ENCODE measurements around the gene FYN.

FYN gene

DNA sequence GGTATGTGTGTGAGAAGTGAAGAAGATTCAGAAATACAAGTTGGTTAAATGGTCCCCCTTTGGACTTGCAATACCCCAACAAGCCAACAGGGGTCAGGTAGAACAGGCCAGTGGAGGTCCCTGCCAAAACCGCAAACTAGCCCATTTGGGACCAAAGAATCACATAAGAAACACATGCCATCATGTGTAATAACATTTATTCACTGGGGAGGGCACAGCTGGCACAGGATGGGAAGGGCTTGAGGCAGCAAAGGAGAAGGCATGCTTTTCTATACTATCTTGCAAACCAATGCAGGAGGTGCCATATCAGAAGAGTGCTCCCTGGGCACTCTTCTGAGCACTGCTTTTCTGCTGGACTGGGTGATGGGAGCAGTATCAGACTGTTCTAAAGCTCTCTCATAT, 151.5 kb downstream of the FYN start:
- FAIRE-seq = no peak

DNA sequence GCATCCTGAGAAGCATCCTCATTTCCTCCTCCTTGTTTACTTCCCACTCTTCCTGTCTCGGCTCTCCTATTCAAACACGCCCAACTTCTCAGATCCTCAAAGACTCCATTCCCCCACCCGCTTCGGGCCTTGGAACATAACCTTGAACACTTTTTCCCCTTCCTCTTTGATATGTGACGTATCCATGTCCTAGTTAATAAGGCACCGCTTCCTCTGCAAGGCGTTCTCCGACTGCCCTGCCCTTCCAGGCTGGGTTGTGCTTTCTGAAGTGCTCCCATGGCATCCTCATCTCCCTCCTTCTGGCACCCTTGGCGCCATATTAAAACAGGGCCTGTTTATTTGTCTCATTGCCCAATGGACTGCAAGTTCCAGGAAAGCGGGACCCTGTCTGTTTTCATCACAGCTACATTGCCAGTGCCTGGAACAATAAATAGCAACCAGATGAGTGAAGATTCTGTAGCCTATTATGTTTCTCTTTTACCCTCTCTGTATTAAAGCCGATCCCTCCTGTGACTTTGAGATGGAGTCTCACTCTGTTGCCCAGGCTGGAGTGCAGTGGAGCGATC, 152.2 kb downstream of the FYN start:
- FAIRE-seq = no peak

DNA sequence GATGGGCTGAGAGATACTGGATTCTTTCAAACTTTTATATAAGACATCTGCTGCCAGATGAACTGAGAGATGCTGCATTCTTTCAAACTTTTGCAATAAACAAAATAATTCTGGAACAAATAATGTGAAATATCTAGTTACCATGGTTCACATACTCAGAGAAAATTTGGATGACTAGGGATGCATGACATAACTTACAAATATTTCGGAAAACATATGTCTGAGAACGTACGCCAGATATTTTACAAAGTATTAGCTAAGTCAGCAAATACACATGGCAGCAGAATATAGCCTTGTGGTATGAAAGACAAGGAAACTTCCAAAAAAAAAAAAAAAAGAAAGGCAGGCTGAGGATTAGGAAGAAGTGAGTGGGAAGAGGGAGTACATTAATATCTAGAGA, 154.3 kb downstream of the FYN start:
- no peak for FAIRE-seq

DNA sequence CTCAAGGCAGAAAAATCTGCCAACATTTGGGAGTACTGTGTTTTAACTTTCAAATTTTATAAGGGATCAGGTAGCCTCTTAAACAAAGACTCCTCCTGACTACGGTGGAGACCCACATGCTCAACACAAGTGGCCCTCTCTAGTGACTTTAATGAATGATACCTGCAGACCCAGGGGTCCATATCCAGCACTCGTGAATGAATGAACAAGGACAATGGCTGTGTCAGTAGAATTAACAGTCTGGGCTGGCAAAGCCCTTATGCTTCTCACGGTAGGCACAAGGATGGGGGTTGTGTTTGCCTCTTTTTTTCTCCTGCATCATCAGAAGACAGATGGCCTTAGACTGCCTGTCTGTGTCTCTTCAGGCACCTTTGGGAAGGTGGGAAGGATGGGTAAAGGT, 154.9 kb downstream of the FYN start:
- no peak for FAIRE-seq

DNA sequence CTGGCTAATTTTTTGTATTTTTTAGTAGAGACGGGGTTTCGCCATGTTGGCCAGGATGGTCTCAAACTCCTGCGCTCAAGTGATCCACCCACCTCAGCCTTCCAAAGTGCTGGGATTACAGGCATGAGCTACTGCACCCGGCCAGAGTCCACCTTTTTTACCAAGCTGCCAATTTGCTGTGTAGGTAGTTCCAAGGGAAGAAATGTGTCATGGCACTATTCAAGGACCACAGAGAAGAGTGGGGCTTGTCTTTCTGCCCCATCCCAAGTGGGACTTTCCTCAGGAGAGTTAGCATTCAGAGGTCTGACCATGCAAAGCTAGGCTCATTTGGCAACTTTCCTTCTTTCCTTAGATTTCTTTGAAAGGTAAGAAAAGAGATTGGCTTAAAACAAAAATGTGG, 155.6 kb downstream of the FYN start:
- FAIRE-seq = no peak

DNA sequence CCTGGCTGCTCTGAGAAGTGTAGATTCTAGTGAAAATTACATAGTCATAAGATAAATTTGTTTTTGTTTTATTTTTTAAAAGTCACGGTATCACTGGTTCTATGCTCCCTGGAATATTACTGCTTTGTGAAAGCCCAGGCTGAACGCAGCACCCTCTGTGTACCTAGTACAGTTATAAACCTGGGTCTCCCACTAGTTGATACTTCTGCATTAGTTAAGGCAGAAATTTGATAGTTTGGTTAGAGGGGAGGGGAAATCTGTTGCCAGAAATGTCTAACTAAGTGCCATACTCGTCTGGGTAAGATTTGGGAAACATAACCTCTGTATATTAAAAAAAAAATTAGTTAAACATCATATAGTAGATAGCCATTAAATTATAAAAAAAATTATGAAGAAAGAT, 156.9 kb downstream of the FYN start:
- no peak for FAIRE-seq

DNA sequence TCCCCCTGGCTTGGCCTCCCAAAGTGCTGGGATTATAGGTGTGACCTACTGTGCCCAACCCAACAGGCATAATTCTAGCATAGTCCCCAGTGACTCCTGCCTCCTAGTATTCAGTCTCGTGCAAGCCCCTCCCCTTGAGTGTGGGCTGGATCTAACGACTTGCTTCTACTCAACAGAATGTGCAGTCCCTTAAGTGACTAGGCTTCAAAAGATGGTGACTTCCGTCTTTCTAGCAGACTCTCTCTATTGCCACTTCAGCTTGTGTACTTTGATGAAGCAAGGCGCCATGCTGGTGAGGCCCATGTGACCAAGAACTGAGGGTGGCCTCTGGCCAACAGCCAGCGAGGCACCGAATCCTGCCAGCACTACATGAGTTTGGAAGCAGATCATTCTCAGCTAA, 157.9 kb downstream of the FYN start:
- FAIRE-seq = no peak

DNA sequence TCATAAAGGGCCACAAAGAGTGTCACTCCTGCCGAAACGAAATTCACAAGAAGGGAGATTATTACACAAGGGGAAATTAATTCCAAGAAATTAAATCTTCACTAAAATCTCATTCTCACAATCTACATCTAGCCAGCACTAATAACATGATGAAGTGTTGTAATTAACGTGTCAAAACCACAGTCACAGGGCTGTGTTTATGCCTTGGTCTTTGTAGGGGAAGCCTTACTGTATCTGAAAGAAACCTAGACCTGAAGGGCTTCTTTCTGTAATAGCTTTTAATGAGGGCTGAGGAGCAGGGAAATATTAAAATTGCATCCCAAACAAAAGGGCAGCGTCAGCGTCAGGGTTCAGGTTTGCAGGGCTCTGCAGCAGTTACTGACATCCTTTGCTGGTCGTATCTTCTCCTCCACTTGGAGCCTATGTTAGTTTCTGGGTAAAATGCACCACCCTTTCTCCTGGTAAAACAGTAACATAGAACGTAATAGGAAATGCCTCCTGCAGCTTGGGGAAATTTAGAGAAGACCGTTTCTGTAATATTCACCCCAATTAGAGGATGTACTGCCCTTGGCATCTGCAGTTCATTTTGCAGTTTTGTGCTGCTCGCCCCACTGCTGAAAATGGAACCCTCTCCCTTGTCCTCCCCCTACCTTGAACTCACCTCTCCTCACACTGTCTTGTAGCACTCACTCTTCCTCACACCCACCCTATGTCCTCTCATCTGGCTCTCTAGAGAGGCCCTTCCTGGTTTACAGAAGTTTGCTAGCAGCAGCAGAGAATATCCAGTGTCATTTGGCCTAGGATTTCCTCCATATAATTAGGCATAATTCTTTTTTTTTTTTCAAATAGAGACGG, 158.6 kb downstream of the FYN start:
- FAIRE-seq = no peak

DNA sequence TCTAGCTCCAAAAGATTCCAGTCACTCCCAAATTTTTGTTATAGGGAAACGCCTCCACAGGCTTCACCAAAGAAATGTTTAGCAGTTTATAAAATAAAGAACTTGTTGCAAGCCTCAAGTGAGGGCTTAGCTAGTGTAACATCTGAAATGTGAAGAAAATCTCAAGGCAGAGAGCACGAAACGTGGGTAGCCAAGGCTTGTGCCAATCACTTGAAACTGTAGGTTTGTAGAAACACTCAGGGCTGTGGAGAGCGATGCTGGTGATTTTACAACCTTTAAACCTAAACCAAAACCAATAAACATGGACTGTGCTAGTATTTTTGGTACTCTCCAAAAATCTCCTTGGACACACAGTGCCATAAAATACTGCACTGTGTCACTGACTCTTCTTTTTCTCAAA, 159.4 kb downstream of the FYN start:
- no peak for FAIRE-seq

DNA sequence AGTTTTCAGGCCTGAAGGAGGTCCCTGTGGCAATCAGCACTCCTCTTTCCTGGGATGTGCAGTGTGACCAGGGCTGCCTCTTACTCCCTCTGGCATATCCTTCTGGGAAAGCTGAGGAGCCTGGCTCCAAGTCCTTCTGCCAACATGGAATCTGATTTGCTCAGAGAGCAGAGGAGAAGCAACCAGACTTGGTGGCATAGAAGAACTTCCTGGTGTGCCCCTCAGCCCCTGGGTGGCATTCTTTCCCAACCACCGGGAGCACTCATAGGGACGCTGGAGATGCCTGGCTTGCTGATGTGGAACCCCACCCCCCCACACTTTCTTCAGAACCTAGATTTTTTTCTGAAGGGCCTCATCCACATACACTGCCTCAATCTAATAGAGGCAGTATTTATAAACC, 160.0 kb downstream of the FYN start:
- no peak for FAIRE-seq

DNA sequence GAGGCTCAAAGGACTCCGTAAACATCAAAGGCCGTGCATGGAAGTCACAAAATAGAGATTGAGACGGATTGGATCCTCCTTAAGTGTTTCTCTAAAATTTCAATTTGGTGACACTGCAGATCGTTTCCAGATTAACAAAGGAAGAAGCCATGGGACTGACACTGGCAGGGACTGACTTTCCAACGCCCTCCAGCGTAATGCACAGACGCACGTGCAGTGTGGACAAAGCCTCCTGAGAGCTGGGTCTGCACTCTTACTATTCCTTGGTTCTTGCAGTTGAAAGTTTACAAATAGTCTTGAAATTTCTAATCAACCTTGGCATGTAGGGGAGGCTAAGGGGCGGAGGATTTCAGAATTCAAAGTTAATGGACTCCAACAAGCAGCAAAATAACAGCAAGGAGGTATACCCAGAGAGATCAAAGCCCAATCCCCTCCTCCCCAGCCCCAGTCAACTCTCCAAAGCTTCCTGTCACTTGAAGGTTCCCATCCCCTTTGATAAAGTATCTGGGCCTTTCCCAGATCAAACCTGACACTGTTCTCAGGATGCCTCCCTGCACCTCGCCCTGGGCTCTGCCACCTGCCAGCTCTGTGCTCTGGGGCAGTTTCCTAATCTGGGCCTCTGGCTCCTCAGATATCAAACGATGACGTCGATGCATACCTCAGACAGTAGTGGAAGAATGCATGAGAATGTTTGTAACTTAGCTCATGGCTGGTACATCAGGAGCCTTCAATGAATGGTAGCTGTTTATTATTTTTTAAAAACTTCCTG, 161.1 kb downstream of the FYN start:
- no peak for FAIRE-seq

DNA sequence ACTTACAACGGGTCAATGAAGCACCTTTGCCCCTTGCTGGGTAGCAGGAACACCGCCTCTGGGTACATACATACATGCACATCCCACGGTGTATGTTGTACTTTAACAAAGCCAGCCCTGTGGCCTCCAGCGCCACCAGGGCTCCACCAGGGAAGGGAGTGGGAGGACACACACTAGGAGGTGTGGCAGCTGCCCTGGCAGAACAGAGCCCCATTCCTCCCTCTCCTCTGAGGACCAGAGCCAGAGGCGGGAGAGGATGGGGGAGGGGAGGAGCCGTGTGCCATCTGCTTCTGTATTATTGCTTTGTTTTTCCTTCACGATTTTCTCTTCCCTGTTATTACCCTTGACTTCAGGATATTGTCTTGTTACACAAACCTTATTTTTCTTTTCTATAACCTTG, 161.8 kb downstream of the FYN start:
- FAIRE-seq = no peak

DNA sequence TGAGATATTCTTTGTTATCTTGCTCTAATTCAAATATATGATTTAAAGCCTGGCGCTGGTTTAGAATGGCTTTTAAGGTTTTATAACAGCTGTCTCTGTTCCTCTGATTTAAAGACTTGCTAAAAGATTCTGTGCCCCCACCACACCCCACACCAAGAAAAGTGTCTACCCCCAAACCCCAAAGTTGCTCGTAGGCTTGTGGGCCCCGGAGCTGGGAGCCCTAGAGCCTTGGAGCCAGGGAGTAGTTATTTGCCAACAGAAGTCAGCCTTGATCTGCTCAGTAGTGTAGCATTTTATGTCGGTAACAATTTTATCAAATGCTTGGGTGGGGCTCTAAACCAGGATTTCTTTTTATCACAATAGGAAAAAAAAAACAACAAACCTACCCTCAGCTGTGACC, 162.3 kb downstream of the FYN start:
- FAIRE-seq = no peak

DNA sequence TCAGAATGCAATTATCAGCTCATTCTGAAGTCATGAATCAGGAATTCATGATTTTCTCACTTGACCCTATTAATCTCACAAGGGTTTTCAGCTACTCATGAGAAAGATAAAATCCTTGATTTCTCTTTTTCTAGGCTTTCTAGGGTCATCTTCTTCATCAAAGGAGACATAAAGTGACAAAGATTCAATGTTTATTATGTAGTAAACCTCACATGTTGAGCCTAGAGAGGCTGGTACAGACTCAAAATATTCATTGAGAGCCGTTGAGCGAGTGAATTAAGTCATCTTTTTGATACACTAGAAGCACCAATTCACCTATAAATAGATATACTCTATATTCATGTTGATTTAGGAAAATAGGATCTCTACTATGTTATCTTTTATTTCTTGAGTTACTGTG, 162.8 kb downstream of the FYN start:
- no peak for FAIRE-seq

DNA sequence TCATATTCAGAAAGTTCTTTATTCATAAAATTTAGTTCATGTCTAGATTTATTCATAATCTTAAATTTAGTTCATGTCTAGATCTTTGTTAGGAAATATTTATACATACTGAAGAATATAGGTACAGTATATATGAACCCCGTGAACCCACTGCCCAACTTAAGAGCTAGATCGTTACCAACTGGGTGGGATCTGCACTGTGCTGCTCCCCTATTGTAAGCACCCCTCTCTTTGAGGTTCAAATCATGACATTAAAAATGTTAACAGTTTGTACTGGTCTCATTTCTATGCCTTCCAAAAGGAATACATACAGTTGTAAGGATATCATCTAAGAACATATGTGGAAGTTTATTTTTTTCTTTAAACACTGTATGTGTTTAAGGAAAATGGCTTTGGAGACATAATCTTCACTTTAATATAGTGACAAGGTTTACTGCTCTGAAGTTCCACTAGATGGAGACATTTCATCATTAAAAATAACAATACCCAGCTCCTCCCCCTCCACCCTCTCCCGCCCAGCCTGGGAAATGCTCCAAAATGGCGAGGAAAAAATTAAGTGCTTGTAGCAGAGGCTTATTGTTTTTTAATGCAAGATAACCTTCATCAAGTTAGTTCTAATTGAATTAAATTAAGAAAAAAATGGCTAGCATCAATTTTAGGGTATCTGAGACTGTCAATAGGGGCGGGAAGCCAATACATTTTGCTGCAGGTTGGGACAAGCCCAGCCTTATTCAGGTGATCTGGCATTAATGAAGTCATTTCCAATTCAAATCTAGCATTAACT, 163.4 kb downstream of the FYN start:
- peak; percentile 93 for FAIRE-seq

DNA sequence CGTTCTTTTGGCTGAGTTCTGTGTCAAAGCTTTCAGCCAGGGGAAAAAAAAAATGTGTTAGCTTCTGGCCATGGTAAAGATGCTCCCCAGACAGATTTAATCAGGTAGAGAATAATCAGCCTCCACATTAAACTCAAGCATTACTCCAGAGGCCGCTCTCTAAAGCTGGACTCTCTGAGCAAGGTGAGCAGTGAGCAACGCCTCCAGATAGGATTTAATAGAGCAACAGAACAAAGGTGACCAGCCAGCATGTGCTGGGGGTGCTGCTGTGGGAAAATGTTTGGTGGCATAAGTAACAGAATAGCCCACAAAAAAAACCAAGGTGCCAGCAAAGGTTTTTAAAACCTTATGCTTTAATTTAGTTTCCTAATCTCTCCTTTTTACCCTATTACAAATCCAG, 164.1 kb downstream of the FYN start:
- FAIRE-seq = no peak

DNA sequence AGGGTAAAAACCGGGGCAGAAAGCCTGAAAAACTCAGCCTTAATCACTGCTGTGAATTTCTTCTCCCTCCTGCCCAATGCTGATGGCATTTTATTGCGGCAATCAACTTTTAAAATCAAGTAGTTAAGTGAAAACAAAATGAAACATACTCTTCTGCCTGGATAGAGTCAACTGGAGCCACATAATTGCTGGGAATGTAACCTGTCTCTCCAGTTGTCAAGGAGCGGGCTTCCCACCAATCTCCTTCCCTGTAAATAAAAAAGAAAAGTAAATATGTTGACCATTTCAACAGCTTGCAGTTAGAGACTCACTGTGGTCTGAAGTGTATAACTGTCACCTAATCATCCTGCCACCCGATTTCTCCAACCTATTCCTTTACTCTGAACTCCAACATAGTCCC, 165.5 kb downstream of the FYN start:
- FAIRE-seq = no peak

DNA sequence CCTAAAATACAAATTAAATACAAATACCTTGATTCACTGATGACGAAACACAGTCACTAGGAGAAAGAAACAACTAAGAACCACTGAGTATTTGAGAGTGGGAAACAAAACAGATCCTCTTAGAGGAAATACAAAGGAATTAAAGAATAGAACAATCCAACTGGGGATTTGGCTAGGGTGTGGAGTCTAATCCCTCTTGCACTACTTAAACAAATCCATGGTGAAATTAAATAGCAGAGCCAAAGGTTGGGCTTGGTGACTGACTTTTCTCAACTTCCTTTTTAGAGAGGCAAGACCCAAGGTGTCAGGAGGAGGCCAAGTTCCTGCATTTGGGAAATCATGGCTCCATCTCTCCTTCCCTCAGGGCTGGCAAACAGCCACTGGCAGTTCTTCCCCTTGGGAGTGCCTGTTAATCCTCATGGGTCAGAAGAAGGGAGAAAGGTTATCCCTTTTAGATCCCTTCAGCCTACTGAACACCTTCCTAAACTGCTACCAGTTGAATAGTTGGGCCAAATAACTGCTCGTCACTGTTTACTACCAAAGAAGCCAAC, 166.3 kb downstream of the FYN start:
- no peak for FAIRE-seq

DNA sequence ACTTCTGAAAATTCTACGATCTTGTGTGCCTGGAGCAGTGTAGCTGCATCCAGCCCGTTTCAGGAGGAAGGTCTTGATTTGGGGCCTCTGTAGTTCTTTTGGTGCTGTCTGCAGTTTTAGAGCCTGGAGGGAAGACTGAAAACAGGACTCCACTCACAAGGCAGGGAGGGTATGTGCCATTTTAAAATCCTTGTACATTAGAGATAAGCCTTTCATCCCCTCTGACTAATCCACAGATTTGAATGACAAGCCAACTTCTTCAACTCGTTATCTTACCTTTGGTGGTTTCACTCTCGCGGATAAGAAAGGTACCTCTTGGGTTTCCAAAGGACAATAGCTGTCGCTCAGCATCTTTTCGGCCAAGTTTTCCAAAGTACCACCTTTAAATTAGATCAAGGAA, 169.5 kb downstream of the FYN start:
- no peak for FAIRE-seq

DNA sequence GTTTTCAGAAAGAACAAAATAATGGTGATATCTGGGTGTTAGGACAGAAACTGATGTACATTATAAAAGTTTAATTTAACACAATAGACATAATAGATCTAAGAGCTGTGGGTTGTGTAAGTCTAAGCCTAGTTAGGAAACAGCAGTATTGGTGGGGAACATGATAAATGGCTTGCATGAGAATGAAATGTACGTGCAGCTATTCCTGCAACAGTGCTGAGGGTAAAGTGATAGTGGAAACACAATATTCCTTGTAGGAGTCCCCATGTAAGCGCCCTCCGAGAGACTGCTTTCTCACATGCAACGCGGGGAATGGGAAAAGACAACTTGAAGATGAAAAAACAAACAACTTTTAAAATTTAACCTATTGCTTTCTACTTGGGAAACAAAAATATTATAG, 171.0 kb downstream of the FYN start:
- no peak for FAIRE-seq

DNA sequence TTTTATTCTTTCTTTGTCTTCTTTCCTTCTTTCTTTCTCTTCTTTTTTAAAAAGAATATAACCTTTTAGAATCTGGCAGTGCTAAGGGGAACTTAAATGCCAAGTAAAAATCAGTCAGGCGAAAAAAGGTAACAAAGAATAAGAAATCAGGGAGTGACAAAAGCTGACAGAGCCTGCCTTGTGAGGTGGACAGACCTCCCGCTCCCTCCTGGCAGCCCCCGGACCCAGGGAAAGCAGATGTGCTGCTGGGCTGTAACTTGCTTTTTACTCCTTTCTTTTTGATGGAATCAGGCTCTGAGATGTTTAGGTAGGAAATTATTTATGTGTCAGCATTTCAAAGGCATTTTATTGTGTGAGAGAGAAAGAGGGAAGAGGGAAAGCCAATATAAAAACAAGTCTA, 172.1 kb downstream of the FYN start:
- no peak for FAIRE-seq

DNA sequence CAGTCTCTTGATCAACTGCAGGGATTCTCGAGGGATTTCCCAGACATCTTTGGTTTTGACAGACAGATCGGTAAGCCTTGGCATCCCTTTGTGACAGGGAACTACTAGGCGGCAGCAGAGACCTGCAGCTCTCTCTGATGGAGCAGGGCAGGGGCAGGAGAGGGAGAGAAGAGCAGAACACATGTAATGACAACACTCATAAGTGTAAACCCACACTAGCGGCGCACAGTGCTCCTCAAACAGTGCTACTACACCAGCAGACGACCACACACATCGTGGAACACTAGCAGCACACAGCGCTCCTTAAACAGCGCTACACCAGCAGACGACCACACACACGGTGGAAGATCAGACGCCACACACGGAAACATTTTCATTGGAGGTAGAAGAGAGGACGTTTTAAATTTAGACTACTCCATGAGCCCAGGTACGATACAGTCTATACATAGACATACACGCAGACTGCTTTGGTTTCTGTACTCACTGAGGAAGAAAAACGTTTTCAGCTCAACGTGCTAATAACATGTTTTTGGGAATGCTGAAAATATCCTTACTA, 173.0 kb downstream of the FYN start:
- FAIRE-seq = no peak

DNA sequence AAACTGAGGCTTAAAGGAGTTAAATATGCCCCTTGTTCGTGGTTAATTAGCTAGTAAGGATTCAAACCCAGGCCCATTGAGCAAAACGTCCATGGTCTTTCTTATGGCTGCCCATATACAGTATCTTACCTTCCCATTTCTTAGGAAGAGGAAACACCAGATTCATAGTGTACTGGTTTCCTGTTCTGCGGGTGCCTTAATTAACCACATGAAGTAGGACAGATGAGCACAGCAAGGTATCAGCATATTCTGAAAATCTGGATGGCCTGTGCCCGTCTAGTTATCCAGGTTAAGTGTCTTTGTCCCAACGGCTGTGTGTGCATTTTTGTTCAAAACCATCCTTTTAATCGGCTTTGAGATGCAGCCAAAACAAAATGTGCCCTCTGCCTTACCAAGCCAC, 174.1 kb downstream of the FYN start:
- FAIRE-seq = no peak

Measured in TTC549 (cell line).